Measurements from ENCODE around the gene SH3YL1. TPM values are rescaled to one million over a fixed set of nuclear protein-coding genes. Genes with fewer than 3 reads are reported as not detected.
A peak's percentile ranks its signal among the peaks of the same experiment; 100 is the strongest.
"Not testable (repeated sequence)": the region's sequence is repeated elsewhere in the genome, so short reads cannot be mapped to it uniquely, and the experiment has no call there.

The SH3YL1 gene
- total and polyA plus RNA-seq, 4 donors: 6.4 to 19.2 (median 13.9) TPM

DNA sequence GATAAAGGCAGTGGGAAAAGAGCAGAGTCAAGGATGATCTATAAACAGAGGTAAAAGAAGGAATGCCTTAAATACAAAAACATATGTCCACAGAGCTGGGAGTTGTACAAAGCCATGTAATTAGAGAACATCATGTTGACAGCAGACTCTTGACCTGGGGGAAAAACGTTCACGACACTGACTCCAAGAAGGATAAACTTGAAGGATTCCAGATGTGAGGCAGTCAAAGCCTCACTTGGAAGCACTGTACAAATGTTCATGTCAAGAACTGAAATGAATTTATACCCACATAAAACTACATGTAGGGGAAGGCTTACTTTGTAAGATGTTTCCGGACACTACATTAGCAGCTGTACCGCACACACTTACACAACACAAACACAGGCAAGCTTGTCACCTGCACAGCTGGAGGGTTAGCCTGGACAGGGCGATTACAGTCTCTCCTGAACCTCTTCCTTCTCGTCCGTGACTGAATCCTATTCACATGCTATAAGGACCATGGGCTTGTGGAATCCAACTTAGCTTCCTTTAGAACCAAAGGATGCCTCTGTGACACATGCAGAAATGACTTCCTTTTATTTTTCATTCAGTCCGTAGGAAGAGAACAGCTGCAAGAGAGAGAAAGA is 88.6 kb downstream of the SH3YL1 start:
- TF ChIP-seq NR2F2 (IDR thresholded peaks at IDR 0.05) (no peak), TAF1 (conservative IDR thresholded peaks at IDR 0.05) (no peak), YY1 (IDR thresholded peaks at IDR 0.05) (no peak), SP1 (IDR thresholded peaks at IDR 0.05) (no peak), GABPA (IDR thresholded peaks at IDR 0.05 in 1 of 2, conservative IDR thresholded peaks at IDR 0.05 in 1 of 2) (no peak), HNF4A (conservative IDR thresholded peaks at IDR 0.05) (no peak), HNF4G (IDR thresholded peaks at IDR 0.05) (no peak), RAD21 (IDR thresholded peaks at IDR 0.05) (no peak)
- TF ChIP-seq, protein P1, sequence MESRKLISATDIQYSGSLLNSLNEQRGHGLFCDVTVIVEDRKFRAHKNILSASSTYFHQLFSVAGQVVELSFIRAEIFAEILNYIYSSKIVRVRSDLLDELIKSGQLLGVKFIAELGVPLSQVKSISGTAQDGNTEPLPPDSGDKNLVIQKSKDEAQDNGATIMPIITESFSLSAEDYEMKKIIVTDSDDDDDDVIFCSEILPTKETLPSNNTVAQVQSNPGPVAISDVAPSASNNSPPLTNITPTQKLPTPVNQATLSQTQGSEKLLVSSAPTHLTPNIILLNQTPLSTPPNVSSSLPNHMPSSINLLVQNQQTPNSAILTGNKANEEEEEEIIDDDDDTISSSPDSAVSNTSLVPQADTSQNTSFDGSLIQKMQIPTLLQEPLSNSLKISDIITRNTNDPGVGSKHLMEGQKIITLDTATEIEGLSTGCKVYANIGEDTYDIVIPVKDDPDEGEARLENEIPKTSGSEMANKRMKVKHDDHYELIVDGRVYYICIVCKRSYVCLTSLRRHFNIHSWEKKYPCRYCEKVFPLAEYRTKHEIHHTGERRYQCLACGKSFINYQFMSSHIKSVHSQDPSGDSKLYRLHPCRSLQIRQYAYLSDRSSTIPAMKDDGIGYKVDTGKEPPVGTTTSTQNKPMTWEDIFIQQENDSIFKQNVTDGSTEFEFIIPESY (IDR thresholded peaks at IDR 0.05): no peak
- TF ChIP-seq, protein P2, sequence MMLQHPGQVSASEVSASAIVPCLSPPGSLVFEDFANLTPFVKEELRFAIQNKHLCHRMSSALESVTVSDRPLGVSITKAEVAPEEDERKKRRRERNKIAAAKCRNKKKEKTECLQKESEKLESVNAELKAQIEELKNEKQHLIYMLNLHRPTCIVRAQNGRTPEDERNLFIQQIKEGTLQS (IDR thresholded peaks at IDR 0.05): no peak
- Histone ChIP-seq H3K4me3 (ENCODE audit: low read depth in 1 of 3, low read length in 3 of 3) (no peak overlapping the region), H3K36me3 (ENCODE audit: control insufficient read depth in 4 of 4, insufficient read depth in 3 of 4, low read depth in 1 of 4, low read length in 3 of 4) (no peaks in the 10 kb centered on the region), H3K4me1 (ENCODE audit: control insufficient read depth in 4 of 4, insufficient read depth in 4 of 4, low read length in 3 of 4) (no peaks in the 10 kb centered on the region), H3K9me3 (ENCODE audit: control insufficient read depth in 4 of 4, low read length in 3 of 4) (no peaks in the 10 kb centered on the region), H3K27ac (ENCODE audit: low read depth in 1 of 2, low read length in 2 of 2) (no peak overlapping the region), H3K9ac (ENCODE audit: low read depth in 1 of 2, low read length in 2 of 2) (no peak overlapping the region), H3K27me3 (ENCODE audit: control insufficient read depth in 4 of 4, insufficient read depth in 4 of 4, low read length in 3 of 4) (peaks cover 0 to 7% (median 1%) of the 10 kb centered on the region in 4 donors)
- DNase-seq (ENCODE audit: low spot score): no peak
- WGBS: 70% methylated on average over 8 of the region's 8 CpGs

DNA sequence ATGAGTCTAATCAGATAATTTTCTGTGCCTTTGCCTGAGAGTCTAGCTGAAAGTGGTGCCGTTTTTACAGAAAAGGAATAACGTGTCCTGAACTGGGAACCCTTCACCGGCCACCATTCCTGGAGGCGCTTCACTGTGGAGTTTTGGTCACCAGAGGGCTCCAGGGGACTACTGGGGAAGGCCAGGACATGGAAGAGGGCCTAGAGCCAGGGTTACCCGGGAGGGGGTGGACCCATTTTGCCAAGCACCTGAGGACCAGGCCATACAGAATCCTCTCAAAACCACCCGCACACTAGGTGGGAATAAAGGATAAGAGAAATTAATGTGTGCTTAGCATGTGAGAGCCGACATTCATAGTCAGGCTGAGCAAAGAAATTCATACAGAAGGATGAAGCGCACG is 91.7 kb downstream of the SH3YL1 start:
- TF ChIP-seq RAD21 (IDR thresholded peaks at IDR 0.05) (peak; percentile 87), YY1 (IDR thresholded peaks at IDR 0.05) (peak; percentile 30)
- TF ChIP-seq, protein P3, sequence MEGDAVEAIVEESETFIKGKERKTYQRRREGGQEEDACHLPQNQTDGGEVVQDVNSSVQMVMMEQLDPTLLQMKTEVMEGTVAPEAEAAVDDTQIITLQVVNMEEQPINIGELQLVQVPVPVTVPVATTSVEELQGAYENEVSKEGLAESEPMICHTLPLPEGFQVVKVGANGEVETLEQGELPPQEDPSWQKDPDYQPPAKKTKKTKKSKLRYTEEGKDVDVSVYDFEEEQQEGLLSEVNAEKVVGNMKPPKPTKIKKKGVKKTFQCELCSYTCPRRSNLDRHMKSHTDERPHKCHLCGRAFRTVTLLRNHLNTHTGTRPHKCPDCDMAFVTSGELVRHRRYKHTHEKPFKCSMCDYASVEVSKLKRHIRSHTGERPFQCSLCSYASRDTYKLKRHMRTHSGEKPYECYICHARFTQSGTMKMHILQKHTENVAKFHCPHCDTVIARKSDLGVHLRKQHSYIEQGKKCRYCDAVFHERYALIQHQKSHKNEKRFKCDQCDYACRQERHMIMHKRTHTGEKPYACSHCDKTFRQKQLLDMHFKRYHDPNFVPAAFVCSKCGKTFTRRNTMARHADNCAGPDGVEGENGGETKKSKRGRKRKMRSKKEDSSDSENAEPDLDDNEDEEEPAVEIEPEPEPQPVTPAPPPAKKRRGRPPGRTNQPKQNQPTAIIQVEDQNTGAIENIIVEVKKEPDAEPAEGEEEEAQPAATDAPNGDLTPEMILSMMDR (IDR thresholded peaks at IDR 0.05; ENCODE audit: low read depth, low read length, missing input control): peak; percentile 62
- not testable (repeated sequence) for H3K27me3 ChIP-seq (ENCODE audit: control insufficient read depth in 4 of 4, insufficient read depth in 4 of 4, low read length in 3 of 4); H3K27ac ChIP-seq (ENCODE audit: low read depth in 1 of 2, low read length in 2 of 2); H3K36me3 ChIP-seq (ENCODE audit: control insufficient read depth in 4 of 4, insufficient read depth in 3 of 4, low read depth in 1 of 4, low read length in 3 of 4); H3K4me1 ChIP-seq (ENCODE audit: control insufficient read depth in 4 of 4, insufficient read depth in 4 of 4, low read length in 3 of 4); H3K4me3 ChIP-seq (ENCODE audit: low read depth in 1 of 3, low read length in 3 of 3); H3K9me3 ChIP-seq (ENCODE audit: control insufficient read depth in 4 of 4, low read length in 3 of 4); H3K9ac ChIP-seq (ENCODE audit: low read depth in 1 of 2, low read length in 2 of 2)
- DNase-seq (ENCODE audit: low spot score): peak; percentile 45
- 45% methylated on average over 9 of the region's 9 CpGs for WGBS

DNA sequence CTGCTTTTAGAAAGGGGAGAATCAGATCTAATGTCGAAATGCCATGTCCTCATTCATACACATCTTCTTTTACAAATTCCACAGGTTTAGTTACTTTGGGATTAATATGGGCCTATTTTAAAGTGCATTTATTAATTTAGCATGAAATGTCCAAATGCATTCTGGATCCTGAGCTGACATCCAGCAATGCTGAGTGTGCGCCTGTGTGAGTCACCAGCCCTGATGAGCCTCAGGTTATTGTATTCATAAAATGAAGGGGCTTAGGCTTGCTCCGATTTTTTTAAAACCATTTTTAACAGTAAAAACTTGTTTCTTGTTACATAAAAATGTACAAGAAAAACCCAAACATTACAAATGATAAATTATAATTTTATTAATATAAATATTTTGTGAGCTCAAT is 94.1 kb downstream of the SH3YL1 start:
- Histone ChIP-seq H3K27me3 (ENCODE audit: control insufficient read depth in 4 of 4, insufficient read depth in 4 of 4, low read length in 3 of 4) (peaks cover 0 to 4% (median 0%) of the 10 kb centered on the region in 4 donors), H3K9me3 (ENCODE audit: control insufficient read depth in 4 of 4, low read length in 3 of 4) (no peaks in the 10 kb centered on the region), H3K36me3 (ENCODE audit: control insufficient read depth in 4 of 4, insufficient read depth in 3 of 4, low read depth in 1 of 4, low read length in 3 of 4) (no peaks in the 10 kb centered on the region), H3K4me1 (ENCODE audit: control insufficient read depth in 4 of 4, insufficient read depth in 4 of 4, low read length in 3 of 4) (no peaks in the 10 kb centered on the region), H3K4me3 (ENCODE audit: low read depth in 1 of 3, low read length in 3 of 3) (no peak overlapping the region), H3K27ac (ENCODE audit: low read depth in 1 of 2, low read length in 2 of 2) (no peak overlapping the region), H3K9ac (ENCODE audit: low read depth in 1 of 2, low read length in 2 of 2) (no peak overlapping the region)
- TF ChIP-seq FOXA1 (IDR thresholded peaks at IDR 0.05) (no peak), EGR1 (IDR thresholded peaks at IDR 0.05; ENCODE audit: low read depth in 2 of 2) (no peak), GABPA (IDR thresholded peaks at IDR 0.05 in 1 of 2, conservative IDR thresholded peaks at IDR 0.05 in 1 of 2) (no peak), JUND (IDR thresholded peaks at IDR 0.05) (no peak), FOXA2 (IDR thresholded peaks at IDR 0.05) (no peak)
- TF ChIP-seq, protein P3 (IDR thresholded peaks at IDR 0.05; ENCODE audit: low read depth, low read length, missing input control): no peak
- TF ChIP-seq, protein P1 (IDR thresholded peaks at IDR 0.05): no peak
- TF ChIP-seq, protein P4, sequence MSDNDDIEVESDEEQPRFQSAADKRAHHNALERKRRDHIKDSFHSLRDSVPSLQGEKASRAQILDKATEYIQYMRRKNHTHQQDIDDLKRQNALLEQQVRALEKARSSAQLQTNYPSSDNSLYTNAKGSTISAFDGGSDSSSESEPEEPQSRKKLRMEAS (IDR thresholded peaks at IDR 0.05): no peak
- TF ChIP-seq, protein P2 (IDR thresholded peaks at IDR 0.05): no peak
- DNase-seq (ENCODE audit: low spot score): no peak
- WGBS: 58% methylated on average over 3 of the region's 3 CpGs

All from liver (tissue), 9 donors.